Transverse colon (tissue), 4 donors: ENCODE results near the gene IL36A.

ENCODE experiments used
- EP300 ChIP-seq: sonication (generic); formaldehyde crosslinking; IDR thresholded peaks from one replicate; pipeline ENCODE4 v1.6.1; 2017; ENCODE audit warnings: antibody characterized with exemption, low read depth
- POLR2A ChIP-seq: fragments of 450-650 bp; IDR thresholded peaks from one replicate; pipeline ENCODE4 v1.6.1; 2016; ENCODE audit warnings: antibody characterized with exemption, mild to moderate bottlenecking, moderate library complexity
- POLR2AphosphoS5 ChIP-seq, 3 donors: sonication (generic); formaldehyde crosslinking; IDR thresholded peaks; one replicate each; pipeline ENCODE4 v1.6.1; 2016; ENCODE audit warnings: antibody characterized with exemption in 3 of 3
- TF ChIP-seq, protein P1 (sequence below), 5 experiments: fragments of 200-600 bp in 3 of 5; fragments of 450-650 bp in 2 of 5; sonication (generic) in 3 of 5; IDR thresholded peaks; 1 replicate in 2 of 5; 2 replicates in 3 of 5; pipeline ENCODE4 v1.5.1; 2016 to 2017; ENCODE audit warnings: antibody characterized with exemption in 5 of 5, inconsistent platforms in 3 of 5, mild to moderate bottlenecking in 2 of 5, moderate library complexity in 1 of 5

DNA sequence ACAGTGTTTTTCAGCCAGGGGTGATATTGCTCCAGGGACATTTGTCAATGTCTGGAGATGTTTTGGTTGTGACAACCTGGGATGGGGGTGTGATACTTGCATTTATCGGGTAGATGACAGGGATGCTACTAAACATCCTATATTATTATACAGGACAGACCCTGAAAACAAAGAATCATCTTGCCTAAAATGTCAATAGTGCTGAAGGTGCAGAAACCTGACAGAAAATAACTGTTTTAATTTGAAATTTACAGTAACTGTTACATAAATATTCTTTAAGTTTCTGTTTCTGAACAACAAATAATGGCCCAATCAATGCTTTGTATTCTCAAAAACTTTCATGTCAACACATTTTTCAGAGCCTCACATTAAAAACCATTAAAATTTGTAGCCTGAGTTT, 2.0 kb downstream of the IL36A start:
- TF ChIP-seq EP300 (no peak), POLR2A (no peak), POLR2AphosphoS5 (IDR thresholded peaks at IDR 0.05) (no peak)
- TF ChIP-seq, protein P1, sequence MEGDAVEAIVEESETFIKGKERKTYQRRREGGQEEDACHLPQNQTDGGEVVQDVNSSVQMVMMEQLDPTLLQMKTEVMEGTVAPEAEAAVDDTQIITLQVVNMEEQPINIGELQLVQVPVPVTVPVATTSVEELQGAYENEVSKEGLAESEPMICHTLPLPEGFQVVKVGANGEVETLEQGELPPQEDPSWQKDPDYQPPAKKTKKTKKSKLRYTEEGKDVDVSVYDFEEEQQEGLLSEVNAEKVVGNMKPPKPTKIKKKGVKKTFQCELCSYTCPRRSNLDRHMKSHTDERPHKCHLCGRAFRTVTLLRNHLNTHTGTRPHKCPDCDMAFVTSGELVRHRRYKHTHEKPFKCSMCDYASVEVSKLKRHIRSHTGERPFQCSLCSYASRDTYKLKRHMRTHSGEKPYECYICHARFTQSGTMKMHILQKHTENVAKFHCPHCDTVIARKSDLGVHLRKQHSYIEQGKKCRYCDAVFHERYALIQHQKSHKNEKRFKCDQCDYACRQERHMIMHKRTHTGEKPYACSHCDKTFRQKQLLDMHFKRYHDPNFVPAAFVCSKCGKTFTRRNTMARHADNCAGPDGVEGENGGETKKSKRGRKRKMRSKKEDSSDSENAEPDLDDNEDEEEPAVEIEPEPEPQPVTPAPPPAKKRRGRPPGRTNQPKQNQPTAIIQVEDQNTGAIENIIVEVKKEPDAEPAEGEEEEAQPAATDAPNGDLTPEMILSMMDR (IDR thresholded peaks at IDR 0.05), result no peak
